Naive thymus-derived CD8-positive, alpha-beta T cell (primary cell): ENCODE data around the gene OR6K6. TPM values are rescaled to one million over a fixed set of nuclear protein-coding genes. Genes with fewer than 3 reads are reported as not detected.
A peak's percentile ranks its signal among the peaks of the same experiment; 100 is the strongest.

Source experiments
- ATAC-seq, 2 donors: fragments of 150-1000 bp; cut with Tn5 transposase in 1 of 2; sonication (Bioruptor Pico), chemical (Tn5 transposase) in 1 of 2; 1 replicate in 1 of 2; 2 replicates in 1 of 2; pipeline ENCODE4 v1.10.0; 2021; ENCODE audit warnings: mild to moderate bottlenecking in 2 of 2, moderate library complexity in 2 of 2
- POLR2A ChIA-PET: fragments of 350-600 bp; sonication (Branson Sonifier 250); formaldehyde crosslinking; loops from one replicate; lab custom pipeline; 2021; ENCODE audit warnings: antibody characterized with exemption; lab: Charles Lee
- DNase-seq, 10 donors: peaks; one replicate each; pipeline versions ENCODE4 v3.0.0 to v3.0.0-alpha.2; 2020 to 2022
- H3K27ac Mint-ChIP-seq, 10 donors: one replicate each; pipeline ENCODE4 v1.8.0; 2020 to 2022; ENCODE audit warnings: mild to moderate bottlenecking in 10 of 10, mixed read lengths in 10 of 10, moderate library complexity in 4 of 10, inconsistent platforms in 1 of 10
- H3K27me3 Mint-ChIP-seq, 5 donors: one replicate each; pipeline ENCODE4 v1.8.0; 2021 to 2022; ENCODE audit warnings: mixed read lengths in 5 of 5
- H3K36me3 Mint-ChIP-seq, 3 donors: one replicate each; pipeline ENCODE4 v1.8.0; 2020 to 2022; ENCODE audit warnings: mixed read lengths in 3 of 3, mild to moderate bottlenecking in 2 of 3, inconsistent platforms in 1 of 3
- H3K4me1 Mint-ChIP-seq, 4 donors: one replicate each; pipeline ENCODE4 v1.8.0; 2021 to 2022; ENCODE audit warnings: mixed read lengths in 4 of 4
- H3K4me3 Mint-ChIP-seq, 10 donors: one replicate each; pipeline ENCODE4 v1.8.0; 2020 to 2022; ENCODE audit warnings: mild to moderate bottlenecking in 10 of 10, mixed read lengths in 10 of 10, moderate library complexity in 6 of 10, inconsistent platforms in 1 of 10
- H3K9me3 Mint-ChIP-seq, 9 donors: one replicate each; pipeline ENCODE4 v1.8.0; 2020 to 2022; ENCODE audit warnings: mixed read lengths in 9 of 9, mild to moderate bottlenecking in 3 of 9, inconsistent platforms in 1 of 9, moderate library complexity in 1 of 9
- polyA plus RNA-seq, 3 donors: library from polyadenylated mRNA; unstranded; fragments of 300-500 nt; fragmentation: Illumina TruSeq; gene quantifications; one replicate each; pipeline ENCODE4 v1.2.3, GENCODE V29; 2021
- total RNA-seq, 8 experiments: library from RNA in 2 of 8; stranded (reverse) in 2 of 8; gene quantifications; one replicate each; pipeline ENCODE4 v1.2.3 and lab custom pipeline; 2021 to 2026

The OR6K6 gene, protein sequence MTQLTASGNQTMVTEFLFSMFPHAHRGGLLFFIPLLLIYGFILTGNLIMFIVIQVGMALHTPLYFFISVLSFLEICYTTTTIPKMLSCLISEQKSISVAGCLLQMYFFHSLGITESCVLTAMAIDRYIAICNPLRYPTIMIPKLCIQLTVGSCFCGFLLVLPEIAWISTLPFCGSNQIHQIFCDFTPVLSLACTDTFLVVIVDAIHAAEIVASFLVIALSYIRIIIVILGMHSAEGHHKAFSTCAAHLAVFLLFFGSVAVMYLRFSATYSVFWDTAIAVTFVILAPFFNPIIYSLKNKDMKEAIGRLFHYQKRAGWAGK
- total RNA-seq, result not detected
- polyA plus RNA-seq, result not detected
- 0 reads per million in 6 experiments for total RNA-seq (lab: John Stamatoyannopoulos, UW)

GRCh38 chr1:158754420-158754819 is at the start of gene OR6K6:
Gene OR6K6, plus strand, starts transcription at chr1:158754720. Its CDS starts 168 bp downstream, at chr1:158754888.
- peaks cover 7 to 19% (median 9%) of the 10 kb centered on the region in 5 donors for H3K27me3 Mint-ChIP-seq
- H3K9me3 Mint-ChIP-seq, result peaks cover 0 to 3% (median 0%) of the 10 kb centered on the region in 9 donors
- POLR2A ChIA-PET, result no interaction called here
- H3K4me1 Mint-ChIP-seq, result no peaks in the 10 kb centered on the region
- H3K4me3 Mint-ChIP-seq, result no peak within 1 kb of the TSS
- H3K36me3 Mint-ChIP-seq, result no peaks in the 10 kb centered on the region
- DNase-seq, result no peak
- no peak within 1 kb of the TSS for H3K27ac Mint-ChIP-seq
- no peak for ATAC-seq

DNA sequence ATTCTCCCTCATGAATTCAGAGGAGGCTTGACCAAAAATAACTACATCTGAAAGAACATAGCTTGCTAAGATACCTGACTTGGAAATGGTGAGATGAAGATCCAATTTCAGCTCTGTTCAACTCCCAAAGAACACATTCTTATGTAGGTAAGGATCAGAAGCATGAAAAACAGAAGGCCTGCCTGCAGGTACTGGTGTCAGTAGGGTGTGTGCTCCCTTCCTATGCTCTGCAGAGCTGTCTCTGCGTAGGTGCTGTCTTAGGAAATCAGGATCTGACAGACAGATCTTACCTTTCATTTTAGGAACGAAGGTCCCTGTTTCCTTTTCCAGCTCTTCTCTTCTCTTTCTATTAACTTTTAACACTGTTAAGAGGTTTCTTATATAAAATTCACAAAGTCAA is 48.4 kb upstream of the OR6K6 start:
- H3K27ac Mint-ChIP-seq, result no peak overlapping the region
- no peak overlapping the region for H3K4me3 Mint-ChIP-seq
- ATAC-seq, result no peak
- peaks cover 0 to 4% (median 0%) of the 10 kb centered on the region in 5 donors for H3K27me3 Mint-ChIP-seq
- H3K9me3 Mint-ChIP-seq, result no peaks in the 10 kb centered on the region
- POLR2A ChIA-PET, result no interaction called here
- no peaks in the 10 kb centered on the region for H3K36me3 Mint-ChIP-seq
- no peak for DNase-seq
- no peaks in the 10 kb centered on the region for H3K4me1 Mint-ChIP-seq

DNA sequence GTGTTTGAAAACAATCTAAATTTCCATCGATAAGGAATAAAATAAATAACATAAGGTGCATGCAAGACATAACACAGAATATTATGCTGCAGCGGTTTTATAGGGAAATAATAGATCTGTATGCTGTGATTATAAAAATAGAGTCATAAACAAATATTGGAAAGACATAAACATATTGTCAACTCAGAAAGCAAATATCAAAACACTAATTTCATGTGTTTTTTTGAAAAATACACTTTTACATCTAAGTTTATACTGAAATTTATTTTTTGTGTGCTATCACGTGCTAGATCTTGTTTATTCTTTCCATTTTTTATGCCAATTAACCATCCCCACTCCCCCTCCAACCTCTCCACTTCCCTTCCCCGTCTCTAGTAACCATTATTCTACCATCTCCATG is 43.4 kb upstream of the OR6K6 start:
- Mint-ChIP-seq H3K4me1 (no peaks in the 10 kb centered on the region), H3K9me3 (no peaks in the 10 kb centered on the region), H3K36me3 (no peaks in the 10 kb centered on the region), H3K27ac (no peak overlapping the region), H3K4me3 (no peak overlapping the region), H3K27me3 (peaks cover 7 to 19% (median 13%) of the 10 kb centered on the region in 5 donors)
- no peak for ATAC-seq
- DNase-seq, result no peak
- POLR2A ChIA-PET, result no interaction called here

DNA sequence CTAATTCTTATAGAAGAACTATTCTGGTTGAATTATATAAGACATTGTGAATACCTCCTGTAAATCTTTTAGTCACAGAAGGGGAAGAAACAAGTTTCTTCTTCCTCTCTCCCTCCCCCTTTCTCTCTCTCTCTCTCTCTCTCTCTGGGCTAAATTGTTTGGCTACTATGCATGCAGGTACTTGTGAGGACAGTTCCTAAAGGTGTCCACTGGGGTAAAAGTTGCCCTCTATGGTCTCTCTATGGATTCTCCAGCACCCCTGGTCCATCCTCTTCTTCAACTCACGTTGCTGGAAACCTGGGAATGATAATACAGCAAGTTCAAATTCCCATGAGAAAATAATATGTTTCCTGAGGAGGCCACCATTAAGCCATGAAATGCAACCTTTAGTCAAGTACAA is 39.8 kb upstream of the OR6K6 start:
- no peak for ATAC-seq
- Mint-ChIP-seq H3K27me3 (peaks cover 17 to 38% (median 20%) of the 10 kb centered on the region in 5 donors), H3K36me3 (no peaks in the 10 kb centered on the region)

DNA sequence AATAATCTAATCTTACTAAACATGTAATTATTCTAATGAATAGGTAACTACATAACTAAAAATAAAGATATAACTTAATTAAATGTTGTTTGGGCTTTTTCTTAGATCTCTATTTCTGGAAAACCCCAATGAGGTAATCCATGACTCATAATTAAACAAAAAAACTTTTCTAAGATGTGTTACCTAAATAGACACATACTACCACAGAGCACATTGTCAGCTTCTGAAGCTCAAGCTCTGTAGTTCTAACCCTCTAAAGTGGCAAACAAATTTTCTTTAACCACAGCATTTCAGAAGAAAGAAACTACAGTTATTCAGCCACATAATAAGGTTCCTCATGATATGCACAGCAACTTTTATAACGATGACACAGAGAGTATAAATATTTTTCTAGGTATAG is 38.2 kb upstream of the OR6K6 start:
- POLR2A ChIA-PET, result no interaction called here
- H3K27ac Mint-ChIP-seq, result no peak overlapping the region
- H3K9me3 Mint-ChIP-seq, result no peaks in the 10 kb centered on the region
- H3K27me3 Mint-ChIP-seq, result peaks cover 16 to 39% (median 22%) of the 10 kb centered on the region in 5 donors
- no peaks in the 10 kb centered on the region for H3K4me1 Mint-ChIP-seq
- no peak overlapping the region for H3K4me3 Mint-ChIP-seq
- H3K36me3 Mint-ChIP-seq, result no peaks in the 10 kb centered on the region
- DNase-seq, result no peak
- ATAC-seq, result no peak

More for the DNA sequence above, 39.8 kb upstream of the OR6K6 start:
- Mint-ChIP-seq H3K9me3 (no peaks in the 10 kb centered on the region), H3K27ac (no peak overlapping the region), H3K4me3 (no peak overlapping the region), H3K4me1 (no peaks in the 10 kb centered on the region)
- no peak for DNase-seq
- POLR2A ChIA-PET, result no interaction called here

- Mint-ChIP-seq H3K36me3 (no peaks in the 10 kb centered on the region), H3K4me1 (no peaks in the 10 kb centered on the region), H3K9me3 (no peaks in the 10 kb centered on the region), H3K27me3 (peaks cover 13 to 43% (median 24%) of the 10 kb centered on the region in 5 donors), H3K4me3 (no peak overlapping the region), H3K27ac (no peak overlapping the region)
- no peak for DNase-seq
- ATAC-seq, result no peak
- POLR2A ChIA-PET, result no interaction called here
Measured at GRCh38 chr1:158717344-158717743, 37.2 kb upstream of the OR6K6 start.

DNA sequence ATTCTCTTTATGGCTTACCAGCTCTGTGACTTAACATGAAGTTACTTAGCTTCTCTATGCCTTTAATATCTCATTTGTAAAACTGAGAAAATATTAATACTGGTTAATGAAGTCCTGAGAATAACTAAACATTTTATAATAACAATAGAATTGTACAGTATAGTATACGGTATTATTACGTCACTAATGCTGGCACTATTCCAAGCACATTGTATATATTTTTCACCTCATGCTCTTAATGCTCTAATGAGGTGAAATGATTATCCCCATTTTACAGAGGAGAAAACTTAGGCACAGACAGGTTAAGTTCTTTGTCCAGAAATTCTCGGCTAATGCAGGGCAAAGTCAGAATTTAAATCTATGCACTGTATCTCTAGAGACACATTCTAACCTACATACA is 34.9 kb upstream of the OR6K6 start:
- H3K27me3 Mint-ChIP-seq, result peaks cover 12 to 53% (median 21%) of the 10 kb centered on the region in 5 donors
- H3K4me3 Mint-ChIP-seq, result no peak overlapping the region
- no peak for ATAC-seq
- H3K36me3 Mint-ChIP-seq, result no peaks in the 10 kb centered on the region
- POLR2A ChIA-PET, result no interaction called here
- no peaks in the 10 kb centered on the region for H3K4me1 Mint-ChIP-seq
- no peaks in the 10 kb centered on the region for H3K9me3 Mint-ChIP-seq
- H3K27ac Mint-ChIP-seq, result no peak overlapping the region
- DNase-seq, result no peak

DNA sequence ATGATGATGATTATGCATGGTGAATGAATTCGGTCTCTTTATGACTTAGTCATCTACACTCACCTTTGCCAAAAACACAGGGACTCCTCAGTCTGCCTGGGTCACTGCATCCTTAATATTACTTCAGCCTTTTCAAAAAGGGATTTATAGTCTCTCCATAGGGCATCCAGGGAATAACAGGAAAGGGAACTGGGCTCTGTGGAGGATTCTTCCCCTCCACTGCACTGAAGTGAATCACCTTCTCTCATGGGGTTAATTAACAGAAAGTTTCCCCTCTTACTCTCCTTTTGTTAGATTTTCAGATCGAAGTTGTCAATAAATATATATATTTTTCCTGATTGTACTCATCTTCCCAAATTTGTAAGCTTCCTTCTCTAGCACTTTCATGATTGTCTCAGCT is 33.9 kb upstream of the OR6K6 start, which contains the start of gene OR6K3:
Gene OR6K3 (minus strand): TSS at position 101 of the 400 bp plus-strand sequence. CDS start 2,605 bp downstream, outside the sequence.
- H3K4me3 Mint-ChIP-seq, result no peak within 1 kb of the TSS
- DNase-seq (no peak), ATAC-seq (no peak)
- H3K9me3 Mint-ChIP-seq, result no peaks in the 10 kb centered on the region
- no peaks in the 10 kb centered on the region for H3K4me1 Mint-ChIP-seq
- H3K27me3 Mint-ChIP-seq, result peaks cover 10 to 47% (median 20%) of the 10 kb centered on the region in 5 donors
- H3K36me3 Mint-ChIP-seq, result no peaks in the 10 kb centered on the region
- POLR2A ChIA-PET, result no interaction called here
- no peak within 1 kb of the TSS for H3K27ac Mint-ChIP-seq

DNA sequence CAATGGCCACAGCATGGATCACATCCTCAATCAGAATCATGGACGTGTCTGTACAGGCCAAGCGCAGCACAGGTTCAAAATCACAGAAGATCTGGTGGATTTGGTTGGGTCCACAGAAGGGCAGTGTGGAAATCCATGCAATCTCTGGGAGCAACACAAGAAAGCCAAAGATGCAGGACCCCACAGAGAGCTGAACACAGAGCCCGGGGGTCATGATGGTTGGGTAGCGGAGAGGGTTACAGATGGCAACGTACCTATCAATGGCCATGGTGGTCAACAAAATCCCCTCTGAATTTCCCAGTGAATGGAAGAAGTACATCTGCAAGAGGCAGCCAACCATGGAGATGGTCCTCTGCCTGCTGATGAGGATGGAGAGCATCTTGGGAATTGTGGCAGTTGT is 30.1 kb upstream of the OR6K6 start:
- ATAC-seq, result no peak
- POLR2A ChIA-PET, result no interaction called here
- peaks cover 9 to 29% (median 14%) of the 10 kb centered on the region in 5 donors for H3K27me3 Mint-ChIP-seq
- no peak overlapping the region for H3K4me3 Mint-ChIP-seq
- no peaks in the 10 kb centered on the region for H3K36me3 Mint-ChIP-seq
- no peaks in the 10 kb centered on the region for H3K4me1 Mint-ChIP-seq
- H3K9me3 Mint-ChIP-seq, result no peaks in the 10 kb centered on the region
- H3K27ac Mint-ChIP-seq, result peak overlapping the region in 1 of 10 donors; percentile 53
- DNase-seq, result no peak

GRCh38 chr1:158728510-158729225 is 25.9 kb upstream of the OR6K6 start:
- POLR2A ChIA-PET, result no interaction called here
- H3K4me1 Mint-ChIP-seq, result no peaks in the 10 kb centered on the region
- ATAC-seq, result no peak
- H3K27me3 Mint-ChIP-seq, result peaks cover 5 to 16% (median 10%) of the 10 kb centered on the region in 5 donors
- no peak overlapping the region for H3K27ac Mint-ChIP-seq
- DNase-seq, result no peak
- H3K9me3 Mint-ChIP-seq, result no peaks in the 10 kb centered on the region
- H3K36me3 Mint-ChIP-seq, result no peaks in the 10 kb centered on the region
- no peak overlapping the region for H3K4me3 Mint-ChIP-seq

GRCh38 chr1:158730453-158730852 is 24.1 kb upstream of the OR6K6 start:
- H3K4me3 Mint-ChIP-seq, result no peak overlapping the region

DNA sequence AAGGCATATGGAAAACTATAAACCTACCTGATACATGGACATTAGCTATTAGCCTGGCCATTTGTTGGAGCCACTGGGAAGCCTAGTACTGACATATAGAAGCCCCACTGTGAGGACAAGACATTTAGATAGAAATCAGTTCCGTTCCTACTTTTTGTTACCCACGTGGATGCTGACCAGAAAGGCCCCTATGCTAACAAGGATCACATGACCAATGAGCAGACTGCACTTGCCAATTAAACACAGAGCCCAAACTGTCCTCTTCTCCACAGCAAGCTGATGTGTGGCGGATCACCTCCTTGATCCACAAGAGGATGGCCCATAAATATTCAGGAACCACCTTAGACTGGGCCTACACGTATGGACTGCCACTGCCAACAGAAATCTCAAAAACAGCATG is 22.8 kb upstream of the OR6K6 start:
- ATAC-seq, result no peak
- Mint-ChIP-seq H3K4me3 (no peak overlapping the region), H3K36me3 (no peaks in the 10 kb centered on the region), H3K27me3 (peaks cover 0 to 3% (median 2%) of the 10 kb centered on the region in 5 donors), H3K9me3 (no peaks in the 10 kb centered on the region), H3K27ac (no peak overlapping the region), H3K4me1 (no peaks in the 10 kb centered on the region)
- no peak for DNase-seq
- POLR2A ChIA-PET, result no interaction called here

More at GRCh38 chr1:158730453-158730852, 24.1 kb upstream of the OR6K6 start:
- Mint-ChIP-seq H3K36me3 (no peaks in the 10 kb centered on the region), H3K27me3 (peaks cover 0 to 7% (median 2%) of the 10 kb centered on the region in 5 donors), H3K27ac (no peak overlapping the region), H3K4me1 (no peaks in the 10 kb centered on the region), H3K9me3 (no peaks in the 10 kb centered on the region)
- ATAC-seq (no peak), DNase-seq (no peak)
- POLR2A ChIA-PET, result no interaction called here

GRCh38 chr1:158732524-158732923 is 22.0 kb upstream of the OR6K6 start:
- Mint-ChIP-seq H3K9me3 (no peaks in the 10 kb centered on the region), H3K27me3 (peaks cover 0 to 6% (median 1%) of the 10 kb centered on the region in 5 donors), H3K4me1 (no peaks in the 10 kb centered on the region), H3K27ac (no peak overlapping the region), H3K4me3 (no peak overlapping the region), H3K36me3 (no peaks in the 10 kb centered on the region)
- DNase-seq (no peak), ATAC-seq (no peak)
- POLR2A ChIA-PET, result no interaction called here
